AG08396 (cell line): ENCODE data around the gene CCDC70.
A peak's percentile ranks its signal among the peaks of the same experiment; 100 is the strongest.

Experiments used
- DNase-seq: peaks from one replicate; pipeline ENCODE4 v3.0.0; 2012; ENCODE audit warnings: low spot score, mixed read lengths

The CCDC70 gene

GRCh38 chr13:51829568-51829899 lies 32.2 kb upstream of the CCDC70 start:
- DNase-seq = no peak

GRCh38 chr13:51831519-51831918 lies 30.2 kb upstream of the CCDC70 start:
- DNase-seq = no peak

DNA sequence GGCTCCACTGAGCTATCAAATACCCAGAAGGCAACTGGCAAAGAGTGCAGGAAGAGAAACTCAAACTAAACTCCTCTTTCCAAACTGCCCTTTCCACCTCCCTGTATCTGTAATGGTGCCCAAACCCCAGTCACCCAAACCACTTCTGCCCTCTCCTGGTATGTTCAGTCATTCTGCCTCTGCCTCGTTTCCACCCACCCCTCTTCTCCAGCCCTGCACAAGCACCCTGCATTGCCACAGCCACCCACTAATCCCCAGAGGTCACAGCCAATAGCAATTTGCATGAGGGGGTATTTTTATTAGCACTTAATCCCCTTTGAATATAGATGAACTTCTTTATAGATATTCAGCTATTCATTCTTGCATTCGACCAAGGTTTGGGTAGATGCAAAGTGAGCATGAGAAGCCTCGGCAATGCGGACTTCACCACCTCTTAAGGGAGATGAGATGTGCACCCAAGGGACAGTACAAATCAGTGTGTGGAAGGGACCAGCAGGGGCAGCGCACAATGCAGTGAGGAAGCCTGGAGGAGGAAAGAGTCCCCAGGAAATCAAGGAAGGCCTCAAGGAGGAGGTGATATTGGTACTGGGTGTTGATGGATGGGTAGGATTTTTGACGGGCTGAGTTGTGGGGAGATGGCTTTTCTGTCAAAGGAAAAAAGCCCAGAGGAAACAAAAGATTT lies 29.2 kb upstream of the CCDC70 start:
- DNase-seq = peak; percentile 47

GRCh38 chr13:51833980-51834379 lies 27.8 kb upstream of the CCDC70 start:
- DNase-seq = no peak

GRCh38 chr13:51834581-51835171 lies 27.1 kb upstream of the CCDC70 start:
- no peak for DNase-seq

GRCh38 chr13:51837016-51837415 lies 24.8 kb upstream of the CCDC70 start:
- DNase-seq = no peak

- DNase-seq = peak; percentile 29
Measured at GRCh38 chr13:51838240-51838846, 23.4 kb upstream of the CCDC70 start.

GRCh38 chr13:51839711-51840540 lies 21.8 kb upstream of the CCDC70 start:
- DNase-seq = no peak

- DNase-seq = no peak
Measured at GRCh38 chr13:51840917-51841316, 20.9 kb upstream of the CCDC70 start.

DNA sequence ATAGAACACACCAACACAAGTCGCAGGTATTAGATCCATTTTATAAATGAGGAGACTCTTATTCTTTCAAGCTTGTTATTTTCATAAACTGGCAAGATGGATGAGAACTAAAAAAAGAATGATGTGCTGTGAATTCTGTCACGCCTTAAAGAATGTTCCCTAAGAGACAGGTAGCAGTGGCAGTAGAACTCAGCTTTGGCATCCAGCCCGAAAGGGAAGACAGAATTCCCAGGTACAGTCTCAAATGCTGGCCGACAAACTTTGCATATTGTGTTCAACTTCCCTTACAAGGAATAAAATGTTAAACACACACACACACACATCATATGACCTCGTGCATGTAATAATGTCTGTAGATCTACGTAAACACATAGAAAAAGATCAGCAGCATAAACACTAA lies 20.0 kb upstream of the CCDC70 start:
- no peak for DNase-seq

- no peak for DNase-seq
Measured at GRCh38 chr13:51843529-51843928, 18.2 kb upstream of the CCDC70 start.

- DNase-seq = peak; percentile 74
Measured at GRCh38 chr13:51844862-51845573, 16.8 kb upstream of the CCDC70 start, which contains the start of gene TMEM272. Gene TMEM272, minus strand, starts transcription at chr13:51845177. Its CDS starts 6,647 bp downstream, at chr13:51838530.

DNA sequence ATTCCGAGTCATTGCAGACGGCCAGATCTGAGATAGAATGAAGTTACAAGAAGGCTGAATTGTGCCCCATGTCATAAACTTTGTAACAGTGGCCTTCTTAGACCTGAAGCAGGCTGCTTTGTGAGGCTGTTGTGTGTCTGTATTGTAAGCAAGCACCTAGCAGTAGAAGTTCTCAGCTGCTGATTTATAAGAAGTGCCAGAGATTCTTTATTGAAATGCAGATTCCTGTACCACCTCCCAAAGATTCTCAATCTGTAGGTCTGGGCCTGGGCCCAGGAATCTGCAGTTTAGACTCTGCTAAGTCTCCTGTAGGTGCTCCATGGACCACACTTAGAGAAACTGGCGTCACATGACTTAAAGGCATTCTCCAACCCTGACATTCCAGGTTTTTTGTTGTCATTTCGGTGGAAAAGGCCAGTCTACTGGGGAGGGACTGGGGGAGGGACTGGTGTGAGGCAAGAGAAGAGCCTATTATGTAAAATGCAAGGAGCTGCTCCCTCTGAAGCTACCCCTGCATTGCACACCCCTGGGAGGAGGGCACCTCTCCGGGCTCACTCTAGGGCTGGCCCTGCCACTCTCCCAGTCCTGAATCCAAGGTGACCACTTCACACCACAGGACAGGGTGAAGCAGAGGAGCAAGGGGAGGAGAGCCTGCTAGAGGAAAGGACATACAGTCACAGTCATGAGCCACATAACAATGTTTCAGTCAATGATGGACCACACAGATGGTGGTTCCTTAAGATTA lies 16.0 kb upstream of the CCDC70 start:
- no peak for DNase-seq

DNA sequence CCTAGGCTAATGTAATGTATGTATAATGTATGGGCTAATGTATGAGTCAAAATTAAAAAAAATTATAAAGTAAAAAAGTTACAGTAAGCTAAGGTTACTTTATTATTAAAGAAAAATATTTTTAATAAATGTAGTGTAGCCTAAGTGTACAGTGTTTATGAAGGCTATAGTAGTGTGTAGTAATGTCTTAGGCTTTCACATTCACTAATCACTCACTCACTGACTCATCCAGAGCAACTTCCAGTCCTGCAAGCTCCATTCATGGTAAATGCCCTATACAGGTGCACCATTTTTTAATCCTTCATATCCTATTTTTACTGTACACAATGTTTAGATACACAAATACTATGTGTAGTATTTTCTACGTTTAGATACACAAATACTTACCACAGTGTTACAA lies 15.0 kb upstream of the CCDC70 start:
- DNase-seq = no peak

- DNase-seq = peak; percentile 26
Measured at GRCh38 chr13:51848674-51849073, 13.1 kb upstream of the CCDC70 start.

GRCh38 chr13:51849145-51850101 lies 12.3 kb upstream of the CCDC70 start:
- DNase-seq = no peak

DNA sequence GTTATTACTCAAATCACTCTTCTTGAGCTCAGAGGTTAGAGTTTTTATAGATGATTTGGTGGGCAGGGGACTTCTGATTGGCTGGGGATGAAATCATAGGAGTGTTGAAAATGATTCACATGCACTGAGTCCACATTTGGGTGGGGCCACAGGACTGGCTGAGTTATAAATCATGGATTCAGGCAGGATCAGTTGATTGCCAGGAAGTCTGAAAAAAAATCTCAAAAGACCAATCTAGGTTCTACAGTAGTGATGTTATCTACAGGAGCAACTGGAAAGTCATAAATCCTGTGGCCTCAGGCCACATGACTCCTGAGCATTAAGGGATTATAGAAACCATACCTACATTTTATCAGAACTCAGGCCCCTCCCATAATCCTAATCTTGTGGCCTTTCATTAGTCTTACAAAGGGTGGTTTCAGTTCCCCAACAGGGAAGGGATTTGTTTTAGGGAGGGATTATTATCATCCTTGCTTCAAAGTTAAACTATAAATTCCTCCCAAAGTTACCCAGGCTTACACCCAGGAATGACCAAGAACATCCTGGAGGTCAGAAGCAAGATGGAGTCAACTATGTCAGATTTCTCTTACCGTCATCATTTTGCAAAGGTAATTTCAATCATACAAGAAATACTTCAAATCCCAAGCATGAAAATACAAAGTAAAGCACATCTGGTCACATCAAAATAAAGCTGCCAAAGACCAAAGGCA lies 5.6 kb upstream of the CCDC70 start:
- no peak for DNase-seq

- no peak for DNase-seq
Measured at GRCh38 chr13:51856998-51857397, 4.8 kb upstream of the CCDC70 start.

GRCh38 chr13:51858433-51859247 lies 3.1 kb upstream of the CCDC70 start:
- DNase-seq = no peak
